ENCODE measurements around the gene NCOA5. TPM values are rescaled to one million over a fixed set of nuclear protein-coding genes. Genes with fewer than 3 reads are reported as not detected.
"Not testable (repeated sequence)": the region's sequence is repeated elsewhere in the genome, so short reads cannot be mapped to it uniquely, and the experiment has no call there.

The NCOA5 gene
- total RNA-seq, 4 donors from 2014 or later, result 17.4 to 36.8 (median 29.9) TPM

DNA sequence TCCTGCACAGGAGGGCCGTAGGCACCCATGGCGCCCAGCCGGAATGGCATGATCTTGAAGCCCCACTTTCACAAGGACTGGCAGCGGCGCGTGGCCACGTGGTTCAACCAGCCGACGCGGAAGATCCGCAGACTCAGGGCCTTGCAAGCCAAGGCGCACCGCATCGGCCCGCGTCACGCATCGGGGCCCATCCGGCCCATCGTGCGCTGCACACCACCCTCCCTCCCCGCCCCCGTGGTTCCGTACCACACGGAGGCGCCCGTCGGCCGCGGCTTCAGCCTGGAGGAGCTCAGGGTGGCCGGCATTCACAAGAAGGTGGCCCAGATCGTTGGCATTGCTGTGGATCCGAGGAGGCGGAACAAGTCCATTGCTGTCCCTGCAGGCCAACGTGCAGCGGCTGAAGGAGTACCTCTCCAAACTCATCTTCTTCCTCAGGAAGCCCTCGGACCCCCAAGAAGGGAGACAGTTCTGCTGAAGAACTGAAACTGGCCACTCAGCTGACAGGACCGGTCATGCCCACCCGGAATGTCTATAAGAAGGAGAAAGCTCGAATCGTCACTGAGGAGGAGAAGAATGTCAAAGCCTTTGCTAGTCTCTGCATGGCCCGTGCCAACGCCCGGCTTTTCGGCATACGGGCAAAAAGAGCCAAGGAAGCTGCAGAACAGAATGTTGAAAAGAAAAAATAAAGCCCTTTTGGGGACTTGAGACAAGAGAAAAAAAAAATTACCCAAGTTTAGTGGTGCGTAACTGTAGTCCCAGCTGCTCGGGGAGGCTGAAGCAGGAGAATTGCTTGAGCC lies 9.9 kb upstream of the NCOA5 start:
- peaks cover 0 to 10% (median 5%) of the 10 kb centered on the region in 4 donors for H3K4me1 ChIP-seq
- H3K36me3 ChIP-seq, result no peaks in the 10 kb centered on the region
- no peaks in the 10 kb centered on the region for H3K9me3 ChIP-seq
- no peak for DNase-seq (ENCODE audit: extremely low spot score)
- H3K27me3 ChIP-seq, result peaks cover 0 to 58% (median 11%) of the 10 kb centered on the region in 4 donors
- H3K27ac ChIP-seq (replicated peaks in 1 of 4), result no peak overlapping the region
- 43% methylated on average over 27 of the region's 48 CpGs for WGBS
- TF ChIP-seq, protein P1, sequence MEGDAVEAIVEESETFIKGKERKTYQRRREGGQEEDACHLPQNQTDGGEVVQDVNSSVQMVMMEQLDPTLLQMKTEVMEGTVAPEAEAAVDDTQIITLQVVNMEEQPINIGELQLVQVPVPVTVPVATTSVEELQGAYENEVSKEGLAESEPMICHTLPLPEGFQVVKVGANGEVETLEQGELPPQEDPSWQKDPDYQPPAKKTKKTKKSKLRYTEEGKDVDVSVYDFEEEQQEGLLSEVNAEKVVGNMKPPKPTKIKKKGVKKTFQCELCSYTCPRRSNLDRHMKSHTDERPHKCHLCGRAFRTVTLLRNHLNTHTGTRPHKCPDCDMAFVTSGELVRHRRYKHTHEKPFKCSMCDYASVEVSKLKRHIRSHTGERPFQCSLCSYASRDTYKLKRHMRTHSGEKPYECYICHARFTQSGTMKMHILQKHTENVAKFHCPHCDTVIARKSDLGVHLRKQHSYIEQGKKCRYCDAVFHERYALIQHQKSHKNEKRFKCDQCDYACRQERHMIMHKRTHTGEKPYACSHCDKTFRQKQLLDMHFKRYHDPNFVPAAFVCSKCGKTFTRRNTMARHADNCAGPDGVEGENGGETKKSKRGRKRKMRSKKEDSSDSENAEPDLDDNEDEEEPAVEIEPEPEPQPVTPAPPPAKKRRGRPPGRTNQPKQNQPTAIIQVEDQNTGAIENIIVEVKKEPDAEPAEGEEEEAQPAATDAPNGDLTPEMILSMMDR (IDR thresholded peaks at IDR 0.05), result peak in 1 of 3 experiments; percentile 9
- TF ChIP-seq POLR2A (IDR thresholded peaks at IDR 0.05; ENCODE audit: low read depth), result no peak
- intact Hi-C loops (cut with DNase I), result no loop called here
- no peak overlapping the region for H3K4me3 ChIP-seq

DNA sequence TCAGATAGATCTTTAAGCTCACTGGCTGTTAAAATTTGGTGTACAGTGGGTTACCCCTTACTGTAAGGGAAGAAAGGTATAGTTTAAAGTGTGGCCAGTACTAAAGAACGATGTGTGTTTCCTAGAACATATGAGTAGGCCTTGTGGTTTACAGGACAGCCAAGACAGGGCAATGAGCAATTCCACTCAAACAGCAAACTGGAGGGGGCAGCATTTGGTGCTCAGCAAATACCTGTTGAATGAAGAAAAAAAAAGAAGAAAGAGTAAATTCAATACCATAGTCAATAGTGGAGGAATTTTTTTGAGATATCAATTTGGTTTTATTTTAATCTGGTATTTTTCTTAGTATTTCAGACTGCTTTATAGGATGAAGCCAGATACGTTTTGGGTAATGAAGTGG lies 3.8 kb upstream of the NCOA5 start:
- intact Hi-C loops (cut with DNase I), result no loop called here
- Histone ChIP-seq H3K27me3 (peaks cover 0 to 6% (median 0%) of the 10 kb centered on the region in 4 donors), H3K4me1 (peaks cover 6 to 13% (median 10%) of the 10 kb centered on the region in 4 donors), H3K4me3 (no peak overlapping the region), H3K36me3 (no peaks in the 10 kb centered on the region), H3K27ac (replicated peaks in 1 of 4) (no peak overlapping the region), H3K9me3 (no peaks in the 10 kb centered on the region)
- DNase-seq (ENCODE audit: extremely low spot score), result no peak
- 73% methylated on average over 2 of the region's 2 CpGs for WGBS
- TF ChIP-seq, protein P1 (IDR thresholded peaks at IDR 0.05), result no peak
- TF ChIP-seq POLR2A (IDR thresholded peaks at IDR 0.05; ENCODE audit: low read depth) (no peak), EP300 (IDR thresholded peaks at IDR 0.05) (no peak), POLR2AphosphoS5 (IDR thresholded peaks at IDR 0.05) (no peak)

DNA sequence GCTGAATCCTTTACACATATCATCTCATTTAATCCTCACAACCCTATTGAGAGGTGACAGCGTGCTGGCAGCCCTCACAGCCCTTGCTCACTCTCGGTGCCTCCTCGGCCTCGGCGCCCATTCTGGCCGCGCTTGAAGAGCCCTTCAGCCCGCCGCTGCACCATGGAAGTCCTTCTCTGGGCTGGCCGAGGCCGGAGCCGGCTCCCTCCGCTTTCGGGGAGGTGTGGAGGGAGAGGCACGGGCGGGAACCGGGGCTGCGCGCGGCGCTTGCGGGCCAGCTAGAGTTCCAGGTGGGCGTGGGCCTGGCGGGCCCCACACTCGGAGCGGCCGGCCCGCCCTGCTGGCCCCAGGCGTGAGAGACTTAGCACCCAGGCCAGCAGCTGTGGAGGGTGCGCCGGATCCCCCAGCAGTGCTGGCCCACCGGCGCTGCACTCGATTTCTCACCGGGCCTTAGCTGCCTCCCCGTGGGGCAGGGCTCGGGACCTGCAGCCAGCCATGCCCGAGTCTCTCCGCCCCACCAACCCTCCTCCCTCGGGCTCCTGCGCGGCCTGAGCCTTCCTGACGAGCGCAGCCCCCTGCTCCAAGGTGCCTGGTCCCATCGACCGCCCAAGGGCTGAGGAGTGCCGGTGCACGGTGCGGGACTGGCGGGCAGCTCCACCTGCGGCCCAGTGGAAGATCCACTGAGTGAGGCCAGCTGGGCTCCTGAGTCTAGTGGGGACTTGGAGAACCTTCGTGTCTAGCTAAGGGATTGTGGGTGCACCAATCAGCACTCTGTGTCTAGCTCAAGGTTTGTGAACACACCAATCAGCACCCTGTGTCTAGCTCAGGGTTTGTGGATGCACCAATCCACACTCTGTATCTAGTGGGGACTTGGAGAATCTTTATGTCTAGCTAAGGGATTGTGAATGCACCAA lies 2.1 kb upstream of the NCOA5 start:
- intact Hi-C loops (cut with DNase I); H3K9me3 ChIP-seq; H3K4me3 ChIP-seq; H3K27me3 ChIP-seq; H3K36me3 ChIP-seq; H3K27ac ChIP-seq (replicated peaks in 1 of 4); DNase-seq (ENCODE audit: extremely low spot score): not testable (repeated sequence)
- peaks cover 20 to 30% (median 27%) of the 10 kb centered on the region in 4 donors for H3K4me1 ChIP-seq
- 94% methylated on average over 23 of the region's 52 CpGs for WGBS

DNA sequence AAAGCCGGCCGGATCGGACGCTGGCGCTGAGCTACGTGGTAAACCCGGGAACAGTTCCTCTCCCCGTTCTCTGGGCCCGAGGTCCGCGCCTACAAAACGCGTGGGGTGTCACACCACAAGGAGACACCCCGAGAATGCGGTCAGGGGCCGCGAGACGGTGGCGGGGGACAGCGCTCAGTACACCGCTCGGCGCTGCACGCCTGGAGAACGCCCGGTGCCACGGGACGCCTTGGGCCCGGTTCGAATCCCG lies 670 bp downstream of the NCOA5 start:
- H3K4me1 ChIP-seq, result peaks cover 46 to 58% (median 55%) of the 10 kb centered on the region in 4 donors
- intact Hi-C loops (cut with DNase I), result loop anchor here (5.0 kb wide), 2 partner anchors 67 to 117 kb away; partner anchors contain the start of gene ZNF335

More for the DNA sequence above, 670 bp downstream of the NCOA5 start:
- H3K27me3 ChIP-seq, result no peaks in the 10 kb centered on the region
- WGBS, result no CpG with 5 or more reads among the region's 31 CpGs
- no peak for DNase-seq (ENCODE audit: extremely low spot score)
- H3K9me3 ChIP-seq, result no peaks in the 10 kb centered on the region
- TF ChIP-seq POLR2A (IDR thresholded peaks at IDR 0.05; ENCODE audit: low read depth), result no peak
- TF ChIP-seq, protein P1 (IDR thresholded peaks at IDR 0.05), result no peak
- TF ChIP-seq EP300 (IDR thresholded peaks at IDR 0.05), result no peak
- TF ChIP-seq POLR2AphosphoS5 (IDR thresholded peaks at IDR 0.05), result no peak
- no peaks in the 10 kb centered on the region for H3K36me3 ChIP-seq
- H3K27ac ChIP-seq (replicated peaks in 1 of 4), result peak overlapping the region; percentile 94 to 99 (median 98)
- H3K4me3 ChIP-seq, result peak overlapping the region; percentile 60 to 89 (median 86)
